Progenitor cell of endocrine pancreas (in vitro differentiated cells): ENCODE data around the gene SVEP1. TPM values are rescaled to one million over a fixed set of nuclear protein-coding genes. Genes with fewer than 3 reads are reported as not detected.

ENCODE experiments used
- DNase-seq: peaks from one replicate; pipeline ENCODE4 v3.0.0; 2021; ENCODE audit warnings: low spot score; ENCODE audit not compliant: unreplicated experiment
- H3K27ac Mint-ChIP-seq: 2 replicates; pipeline ENCODE4 v1.8.0; 2021; ENCODE audit warnings: mild to moderate bottlenecking, moderate library complexity, mixed read lengths
- H3K27me3 Mint-ChIP-seq: 2 replicates; pipeline ENCODE4 v1.8.0; 2021; ENCODE audit warnings: mixed read lengths
- H3K36me3 Mint-ChIP-seq: 2 replicates; pipeline ENCODE4 v1.8.0; 2022; ENCODE audit warnings: mixed read lengths; ENCODE audit not compliant: insufficient read depth
- H3K4me1 Mint-ChIP-seq: 2 replicates; pipeline ENCODE4 v1.8.0; 2021; ENCODE audit warnings: low read depth, mixed read lengths
- H3K4me3 Mint-ChIP-seq: 2 replicates; pipeline ENCODE4 v1.8.0; 2021; ENCODE audit warnings: low read depth, mild to moderate bottlenecking, moderate library complexity, mixed read lengths
- H3K9me3 Mint-ChIP-seq: 2 replicates; pipeline ENCODE4 v1.8.0; 2021; ENCODE audit warnings: low read depth, mixed read lengths
- CTCF ChIP-seq: fragments of 200-600 bp; sonication (generic); IDR thresholded peaks from one replicate; pipeline ENCODE4 v1.5.0; 2021; ENCODE audit warnings: antibody characterized with exemption, mild to moderate bottlenecking; ENCODE audit not compliant: unreplicated experiment
- total RNA-seq: library from RNA; stranded (reverse); gene quantifications from 2 replicates; pipeline ENCODE4 v1.2.1, GENCODE V29; 2021

The SVEP1 gene
- total RNA-seq, 1 donor from 2014 or later = 0.26 TPM

GRCh38 chr9:110526426-110526825 lies 53.1 kb downstream of the SVEP1 start:
- no peak overlapping the region for H3K4me3 Mint-ChIP-seq
- no peak overlapping the region for H3K27ac Mint-ChIP-seq
- DNase-seq = no peak
- no peaks in the 10 kb centered on the region for H3K27me3 Mint-ChIP-seq
- peaks cover 7% of the 10 kb centered on the region for H3K9me3 Mint-ChIP-seq
- no peaks in the 10 kb centered on the region for H3K36me3 Mint-ChIP-seq
- H3K4me1 Mint-ChIP-seq = no peaks in the 10 kb centered on the region
- TF ChIP-seq CTCF = no peak

- no peak overlapping the region for H3K27ac Mint-ChIP-seq
Measured at GRCh38 chr9:110521206-110521605, 58.3 kb downstream of the SVEP1 start.

GRCh38 chr9:110520120-110520701 lies 59.3 kb downstream of the SVEP1 start:
- no peaks in the 10 kb centered on the region for H3K27me3 Mint-ChIP-seq
- no peaks in the 10 kb centered on the region for H3K9me3 Mint-ChIP-seq
- DNase-seq = no peak
- no peaks in the 10 kb centered on the region for H3K36me3 Mint-ChIP-seq
- no peak overlapping the region for H3K27ac Mint-ChIP-seq
- H3K4me3 Mint-ChIP-seq = no peak overlapping the region
- no peak for TF ChIP-seq CTCF
- H3K4me1 Mint-ChIP-seq = no peaks in the 10 kb centered on the region

More at GRCh38 chr9:110521206-110521605, 58.3 kb downstream of the SVEP1 start:
- Mint-ChIP-seq H3K4me3 (no peak overlapping the region), H3K9me3 (no peaks in the 10 kb centered on the region), H3K36me3 (no peaks in the 10 kb centered on the region), H3K27me3 (no peaks in the 10 kb centered on the region), H3K4me1 (no peaks in the 10 kb centered on the region)
- no peak for TF ChIP-seq CTCF
- DNase-seq = no peak

GRCh38 chr9:110517483-110517882 lies 62.1 kb downstream of the SVEP1 start:
- H3K27me3 Mint-ChIP-seq = no peaks in the 10 kb centered on the region
- no peak overlapping the region for H3K27ac Mint-ChIP-seq
- no peak for TF ChIP-seq CTCF
- H3K4me3 Mint-ChIP-seq = no peak overlapping the region
- no peak for DNase-seq
- no peaks in the 10 kb centered on the region for H3K36me3 Mint-ChIP-seq
- H3K9me3 Mint-ChIP-seq = no peaks in the 10 kb centered on the region
- no peaks in the 10 kb centered on the region for H3K4me1 Mint-ChIP-seq

- Mint-ChIP-seq H3K4me3 (no peak overlapping the region), H3K27me3 (no peaks in the 10 kb centered on the region), H3K27ac (no peak overlapping the region), H3K4me1 (no peaks in the 10 kb centered on the region), H3K36me3 (no peaks in the 10 kb centered on the region), H3K9me3 (no peaks in the 10 kb centered on the region)
- TF ChIP-seq CTCF = no peak
- DNase-seq = no peak
Measured at GRCh38 chr9:110514897-110515296, 64.6 kb downstream of the SVEP1 start.
